COLO668 (cell line): ENCODE results near the gene HABP2.

Experiments
- DNase-seq: peaks from one replicate; lab custom pipeline; 2025; ENCODE audit not compliant: unreplicated experiment; lab: John Stamatoyannopoulos, UW

HABP2 gene

GRCh38 chr10:113627836-113628235 is 75.0 kb downstream of the HABP2 start:
- no peak for DNase-seq

GRCh38 chr10:113628607-113629153 is 75.8 kb downstream of the HABP2 start:
- DNase-seq = no peak

GRCh38 chr10:113630929-113631533 is 78.2 kb downstream of the HABP2 start:
- no peak for DNase-seq

GRCh38 chr10:113631684-113632367 is 79.0 kb downstream of the HABP2 start:
- no peak for DNase-seq
